Upper lobe of right lung (tissue), 1 donor: ENCODE measurements around the gene KIR2DL4. TPM values are rescaled to one million over a fixed set of nuclear protein-coding genes. Genes with fewer than 3 reads are reported as not detected.
"Not testable (repeated sequence)": the region's sequence is repeated elsewhere in the genome, so short reads cannot be mapped to it uniquely, and the experiment has no call there.

Experiments used
- ATAC-seq: fragments of 200-7000 bp; cut with Tn5 transposase; one replicate; pipeline ENCODE4 v1.9.1; 2020; ENCODE audit warnings: mild to moderate bottlenecking, moderate library complexity
- DNase-seq: peaks from one replicate; pipeline ENCODE4 v3.0.0-alpha.2; 2020
- H3K27ac ChIP-seq: fragments of 200-600 bp; one replicate; pipeline ENCODE4 v1.8.0; 2022
- H3K27me3 ChIP-seq: fragments of 200-600 bp; one replicate; pipeline ENCODE4 v1.8.0; 2022; ENCODE audit warnings: mild to moderate bottlenecking
- H3K36me3 ChIP-seq: fragments of 200-600 bp; one replicate; pipeline ENCODE4 v1.8.0; 2022
- H3K4me1 ChIP-seq: fragments of 200-600 bp; one replicate; pipeline ENCODE4 v1.8.0; 2022
- H3K4me3 ChIP-seq: fragments of 200-600 bp; one replicate; pipeline ENCODE4 v1.8.0; 2022; ENCODE audit warnings: mild to moderate bottlenecking
- H3K9me3 ChIP-seq: fragments of 200-600 bp; one replicate; pipeline ENCODE4 v1.8.0; 2022
- CTCF ChIP-seq: fragments of 200-600 bp; IDR thresholded peaks from one replicate; pipeline ENCODE4 v1.8.0; 2022; ENCODE audit warnings: antibody characterized with exemption
- intact Hi-C: fragments of 100-400 bp; cut with DNase I; formaldehyde crosslinking; loops from one replicate; pipeline ENCODE4 v1.11.0; 2022
- total RNA-seq: library from RNA; stranded (reverse); fragmentation: NEBNext Ultra II Directional; extraction: Animal tissue kit (Norgen Biotek cat#: 25700); gene quantifications from one replicate; pipeline ENCODE4 v1.2.1, GENCODE V29; 2021
- donor health status: DM: no; HTN: yes; CAD: no; lungs with severe emphysema.

The KIR2DL4 gene
- total RNA-seq, 1 donor from 2014 or later: 0.46 TPM

GRCh38 chr19:54817670-54818536 is 14.5 kb downstream of the KIR2DL4 start:
- DNase-seq: no peak
- Histone ChIP-seq H3K4me1 (no peaks in the 10 kb centered on the region), H3K27me3 (no peaks in the 10 kb centered on the region), H3K36me3 (no peaks in the 10 kb centered on the region), H3K4me3 (no peak overlapping the region), H3K27ac (no peak overlapping the region), H3K9me3 (no peaks in the 10 kb centered on the region)
- ATAC-seq: no peak
- intact Hi-C loops: no loop called here
- no peak for TF ChIP-seq CTCF

- DNase-seq, H3K4me3 ChIP-seq, H3K27me3 ChIP-seq, H3K27ac ChIP-seq, H3K4me1 ChIP-seq, intact Hi-C loops, H3K9me3 ChIP-seq, H3K36me3 ChIP-seq, ATAC-seq: not testable (repeated sequence)
Measured at GRCh38 chr19:54824416-54824815, 21.0 kb downstream of the KIR2DL4 start.

GRCh38 chr19:54825326-54825725 is 21.9 kb downstream of the KIR2DL4 start:
- DNase-seq, H3K9me3 ChIP-seq, H3K27ac ChIP-seq, H3K4me1 ChIP-seq, H3K4me3 ChIP-seq, H3K27me3 ChIP-seq, ATAC-seq, H3K36me3 ChIP-seq, intact Hi-C loops: not testable (repeated sequence)

- intact Hi-C loops, DNase-seq, H3K27me3 ChIP-seq, H3K4me3 ChIP-seq, H3K9me3 ChIP-seq, H3K4me1 ChIP-seq, ATAC-seq, H3K36me3 ChIP-seq, H3K27ac ChIP-seq: not testable (repeated sequence)
Measured at GRCh38 chr19:54828064-54828463, 24.7 kb downstream of the KIR2DL4 start.

GRCh38 chr19:54832496-54832895 is 29.1 kb downstream of the KIR2DL4 start, which contains the start of gene KIR2DS4:
Gene KIR2DS4 (plus strand): TSS chr19:54832676.
- intact Hi-C loops, H3K9me3 ChIP-seq, ATAC-seq, H3K27ac ChIP-seq, DNase-seq, H3K27me3 ChIP-seq, H3K36me3 ChIP-seq, H3K4me3 ChIP-seq, H3K4me1 ChIP-seq: not testable (repeated sequence)

GRCh38 chr19:54835126-54835525 is 31.7 kb downstream of the KIR2DL4 start:
- H3K4me1 ChIP-seq, DNase-seq, intact Hi-C loops, H3K36me3 ChIP-seq, H3K4me3 ChIP-seq, H3K27ac ChIP-seq, ATAC-seq, H3K27me3 ChIP-seq, H3K9me3 ChIP-seq: not testable (repeated sequence)

GRCh38 chr19:54837522-54837921 is 34.1 kb downstream of the KIR2DL4 start:
- H3K36me3 ChIP-seq, H3K27ac ChIP-seq, H3K9me3 ChIP-seq, H3K27me3 ChIP-seq, ATAC-seq, H3K4me3 ChIP-seq, intact Hi-C loops, H3K4me1 ChIP-seq, DNase-seq: not testable (repeated sequence)

- H3K4me3 ChIP-seq, H3K9me3 ChIP-seq, H3K4me1 ChIP-seq, H3K27me3 ChIP-seq, intact Hi-C loops, DNase-seq, H3K36me3 ChIP-seq, H3K27ac ChIP-seq, ATAC-seq: not testable (repeated sequence)
Measured at GRCh38 chr19:54843171-54843570, 39.8 kb downstream of the KIR2DL4 start.

GRCh38 chr19:54850061-54850640 is 46.7 kb downstream of the KIR2DL4 start, which contains the start of gene KIR3DL2:
Gene KIR3DL2 (plus strand): TSS chr19:54850443. CDS start chr19:54850476, 33 bp downstream.
- H3K27ac ChIP-seq, H3K27me3 ChIP-seq, DNase-seq, H3K9me3 ChIP-seq, H3K4me3 ChIP-seq, H3K36me3 ChIP-seq, H3K4me1 ChIP-seq, ATAC-seq, intact Hi-C loops: not testable (repeated sequence)
